K562 (cell line): ENCODE measurements around the gene PHF21B. TPM values are rescaled to one million over a fixed set of nuclear protein-coding genes. Genes with fewer than 3 reads are reported as not detected.

ENCODE experiments used
- ATAC-seq: fragments of 200-7000 bp; cut with Tn5 transposase; 3 replicates; pipeline ENCODE4 v1.9.1; 2020; ENCODE audit warnings: moderate library complexity
- BruUV-seq: library from RNA; stranded (reverse); fragments of 400-500 nt; replicated peaks from 2 replicates; lab custom pipeline; 2021; lab: Mats Ljungman, UMichigan
- CTCF ChIA-PET: fragments of 300-600 bp; formaldehyde crosslinking; extraction: SDS; loops from one replicate; lab custom pipeline; 2021; ENCODE audit warnings: low intra/inter-chr PET ratio; lab: Yijun Ruan, JAX
- POLR2A ChIA-PET: fragments of 300-600, 350-650 bp; sonication (Branson Sonifier 250); formaldehyde crosslinking; extraction: SDS; loops from one replicate; lab custom pipeline; 2021; ENCODE audit warnings: antibody characterized with exemption, inconsistent platforms; lab: Yijun Ruan, JAX
- DNase-seq, 4 experiments: peaks; one replicate each; pipeline versions ENCODE4 v3.0.0 to v3.0.0-alpha.2; 2011 to 2018; ENCODE audit warnings: low spot score in 3 of 4, mixed read lengths in 3 of 4; ENCODE audit errors: extremely low read depth in 1 of 4
- FAIRE-seq: peaks from 2 replicates; lab custom pipeline; 2011; peaks lifted over from hg19 to GRCh38; lab: Jason Lieb, UNC
- H2AFZ ChIP-seq: 2 replicates; pipeline ENCODE4 v1.6.0; 2011; ENCODE audit warnings: low read depth, low read length, control low read depth, inconsistent platforms
- H3K27ac ChIP-seq: fragments of 200-600 bp; 3 replicates; pipeline ENCODE4 v1.8.0; 2011; ENCODE audit warnings: low read depth, mild to moderate bottlenecking, control low read depth, inconsistent platforms, low read length, moderate library complexity, mixed read lengths; ENCODE audit errors: extremely low read depth
- H3K27me3 ChIP-seq, 2 experiments: fragments of 300-600 bp in 1 of 2; 2 replicates in 1 of 2; 3 replicates in 1 of 2; pipeline versions ENCODE4 v1.6.0 to v1.8.0; 2011; ENCODE audit warnings: inconsistent platforms in 2 of 2, low read length in 2 of 2, mild to moderate bottlenecking in 1 of 2, mixed read lengths in 1 of 2, moderate library complexity in 1 of 2; ENCODE audit not compliant: control insufficient read depth in 2 of 2, insufficient read depth in 2 of 2
- H3K36me3 ChIP-seq: fragments of 300-600 bp; 3 replicates; pipeline ENCODE4 v1.8.0; 2011; ENCODE audit warnings: mild to moderate bottlenecking, low read length, inconsistent platforms; ENCODE audit not compliant: control insufficient read depth, insufficient read depth
- H3K4me1 ChIP-seq, 2 experiments: fragments of 200-600 bp in 1 of 2; replicated peaks in 1 of 2; 2 replicates in 1 of 2; 3 replicates in 1 of 2; pipeline versions ENCODE4 v1.5.1 to v1.8.0; 2011; ENCODE audit warnings: inconsistent platforms in 2 of 2, low read length in 2 of 2, mild to moderate bottlenecking in 1 of 2, mixed read lengths in 1 of 2, moderate library complexity in 1 of 2; ENCODE audit not compliant: control insufficient read depth in 2 of 2, insufficient read depth in 2 of 2
- H3K4me2 ChIP-seq: 2 replicates; pipeline ENCODE4 v1.6.1; 2011; ENCODE audit warnings: low read length, control low read depth, inconsistent platforms, mixed read lengths; ENCODE audit not compliant: insufficient read depth
- H3K4me3 ChIP-seq: fragments of 200-600 bp; sonication (generic), shearing (Covaris generic); 2 replicates; pipeline ENCODE4 v1.5.1; 2016; ENCODE audit warnings: control low read depth, inconsistent platforms
- H3K79me2 ChIP-seq: fragments of 200-600 bp; 3 replicates; pipeline ENCODE4 v1.8.0; 2011; ENCODE audit warnings: low read length, inconsistent platforms; ENCODE audit not compliant: control insufficient read depth, insufficient read depth
- H3K9ac ChIP-seq, 2 experiments: 2 replicates each; pipeline versions ENCODE4 v1.6.0 to v1.6.1; 2011; ENCODE audit warnings: low read depth in 2 of 2, low read length in 2 of 2, control low read depth in 1 of 2, inconsistent platforms in 1 of 2, mild to moderate bottlenecking in 1 of 2, mixed read lengths in 1 of 2; ENCODE audit not compliant: insufficient read depth in 1 of 2
- H3K9me1 ChIP-seq: one replicate; pipeline ENCODE4 v1.6.0; 2011; ENCODE audit warnings: inconsistent platforms, mild to moderate bottlenecking, low read length, moderate library complexity; ENCODE audit not compliant: control insufficient read depth, insufficient read depth
- H3K9me3 ChIP-seq: replicated peaks from 2 replicates; pipeline ENCODE4 v1.5.1; 2011; ENCODE audit warnings: low read depth, low read length, inconsistent platforms; ENCODE audit not compliant: control insufficient read depth, insufficient read depth
- H4K20me1 ChIP-seq: replicated peaks from 2 replicates; pipeline ENCODE4 v1.6.1; 2011; ENCODE audit warnings: low read length, inconsistent platforms, mixed read lengths; ENCODE audit not compliant: control insufficient read depth, insufficient read depth
- NFYB ChIP-seq: IDR thresholded peaks from 2 replicates; pipeline ENCODE4 v1.6.1; 2011; ENCODE audit warnings: mild to moderate bottlenecking, moderate library complexity; ENCODE audit not compliant: insufficient read length; ENCODE audit errors: extremely low read depth
- RAD51 ChIP-seq: fragments of 450-650 bp; IDR thresholded peaks from 2 replicates; pipeline ENCODE4 v1.7.1; 2016; ENCODE audit warnings: low read depth, mild to moderate bottlenecking, borderline replicate concordance
- THRB ChIP-seq: fragments of 450-650 bp; formaldehyde crosslinking; conservative IDR thresholded peaks from 2 replicates; pipeline ENCODE4 v1.4.0; 2022; ENCODE audit warnings: mild to moderate bottlenecking, missing genetic modification characterization
- WGBS: fragments of 100-300 bp; shearing (Covaris generic); methylation state at CpG from one replicate; pipeline ENCODE4 v1.1.6; 2016; ENCODE audit warnings: low coverage, mixed read lengths; ENCODE audit not compliant: insufficient coverage; ENCODE audit errors: missing lambda C conversion rate; 5-methylcytosine and 5-hydroxymethylcytosine counted together
- in situ Hi-C: fragments of 300-500 bp; cut with MboI; formaldehyde crosslinking; loops from 4 replicates; pipeline ENCODE4 v1.15.0; 2018; ENCODE audit warnings: inconsistent platforms, mixed read lengths
- intact Hi-C: fragments of 100-400 bp; cut with micrococcal nuclease; formaldehyde crosslinking; loops from 2 replicates; pipeline ENCODE4 v1.14.2; 2022
- polyA plus RNA-seq, 8 experiments: library from polyadenylated mRNA; depleted of rRNA in 4 of 8; stranded (reverse) in 5 of 8; unstranded in 3 of 8; fragments of >200 nt; fragmentation: Nextera tagmentation in 2 of 8; fragmentation: Illumina TruSeq in 1 of 8; extraction: Ambion mirVana in 2 of 8; extraction: Trizol in 1 of 8; gene quantifications; 2 replicates each; pipeline versions ENCODE4 v1.2.1 to v1.2.3, GENCODE V29; 2011 to 2014; ENCODE audit warnings: inconsistent platforms in 1 of 8, missing spikeins in 1 of 8
- total RNA-seq, 7 experiments: library from RNA; depleted of rRNA in 6 of 7; stranded (reverse); fragments of >200 nt in 6 of 7; fragmentation: Illumina TruSeq in 2 of 7; extraction: Trizol in 2 of 7; gene quantifications; 2 replicates each; pipeline versions ENCODE4 v1.2.1 to v1.2.3, GENCODE V29; 2011 to 2021; ENCODE audit warnings: low replicate concordance in 1 of 7
- TF ChIP-seq, protein P1 (sequence below): sonication (generic); formaldehyde crosslinking; IDR thresholded peaks from 2 replicates; pipeline ENCODE4 v1.9.0; 2022; ENCODE audit warnings: mild to moderate bottlenecking, missing genetic modification reagents
- TF ChIP-seq, protein P2 (sequence below): sonication (generic); formaldehyde crosslinking; IDR thresholded peaks from 2 replicates; pipeline ENCODE4 v1.5.0; 2020; ENCODE audit warnings: missing genetic modification reagents

PHF21B gene
- total and polyA plus RNA-seq, 9 of the 15 experiments (the other 6 are each of a cell fraction or from before 2014, with no cell fraction given): 0.04 TPM; not detected in 8

DNA sequence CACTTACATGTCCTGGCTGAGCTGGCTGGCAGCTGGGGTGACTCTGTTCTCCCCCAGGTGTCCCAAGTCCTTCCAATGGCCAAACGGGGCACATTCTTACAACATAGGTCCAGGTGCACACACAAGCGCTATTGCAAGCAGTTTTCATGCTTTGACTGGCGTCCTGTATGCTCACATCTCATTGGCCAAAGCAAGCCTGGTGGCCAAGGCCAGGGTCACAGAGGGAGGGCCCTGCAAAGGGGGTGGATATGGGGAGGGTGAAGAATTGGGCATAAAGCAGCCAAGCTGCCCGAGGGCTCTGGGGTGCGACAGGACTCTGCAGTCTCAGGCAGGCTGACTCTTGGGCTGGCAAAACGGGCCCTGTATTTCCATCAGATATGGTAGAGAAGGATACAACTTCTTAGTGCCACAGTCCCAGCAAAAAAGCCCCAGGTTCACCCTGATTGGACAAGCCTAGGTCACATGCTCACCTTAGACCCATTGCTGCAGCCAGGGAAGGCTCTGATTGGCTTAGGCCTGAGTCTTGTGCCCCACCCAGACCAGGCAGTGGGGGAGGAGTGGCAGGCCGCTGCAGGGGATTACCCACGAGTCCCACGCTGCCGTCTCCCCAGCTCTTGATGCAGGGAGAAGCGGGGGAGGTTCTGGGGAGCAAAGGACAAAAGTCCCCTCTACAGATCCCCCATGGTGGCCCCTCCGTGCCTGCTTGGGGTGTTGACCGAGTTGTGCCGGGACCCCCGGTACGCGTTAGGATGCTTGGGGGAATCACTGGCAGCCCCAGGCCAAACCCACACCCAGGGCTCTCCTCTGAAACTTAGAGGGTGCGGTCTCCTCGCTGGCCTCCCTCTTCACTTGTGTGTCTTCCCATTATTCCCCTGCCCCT lies 146.6 kb downstream of the PHF21B start:
- Histone ChIP-seq H4K20me1 (no peaks in the 10 kb centered on the region), H3K4me1 (no peaks in the 10 kb centered on the region), H3K27me3 (peaks cover 0 to 7% of the 10 kb centered on the region in 2 experiments; a peak in 2 of 5 replicates), H3K9me3 (no peaks in the 10 kb centered on the region), H3K4me2 (no peak overlapping the region), H3K27ac (no peak overlapping the region), H3K4me3 (no peak overlapping the region), H2AFZ (no peak overlapping the region), H3K9me1 (no peaks in the 10 kb centered on the region), H3K36me3 (no peaks in the 10 kb centered on the region), H3K9ac (no peak overlapping the region), H3K79me2 (no peaks in the 10 kb centered on the region)
- ChIA-PET POLR2A (no interaction called here), CTCF (no interaction called here)
- TF ChIP-seq, protein P1, sequence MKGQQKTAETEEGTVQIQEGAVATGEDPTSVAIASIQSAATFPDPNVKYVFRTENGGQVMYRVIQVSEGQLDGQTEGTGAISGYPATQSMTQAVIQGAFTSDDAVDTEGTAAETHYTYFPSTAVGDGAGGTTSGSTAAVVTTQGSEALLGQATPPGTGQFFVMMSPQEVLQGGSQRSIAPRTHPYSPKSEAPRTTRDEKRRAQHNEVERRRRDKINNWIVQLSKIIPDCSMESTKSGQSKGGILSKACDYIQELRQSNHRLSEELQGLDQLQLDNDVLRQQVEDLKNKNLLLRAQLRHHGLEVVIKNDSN (CRISPR knock-in tag): peak; percentile 38; the same call in 1 of the 2 replicates
- TF ChIP-seq, protein P2, sequence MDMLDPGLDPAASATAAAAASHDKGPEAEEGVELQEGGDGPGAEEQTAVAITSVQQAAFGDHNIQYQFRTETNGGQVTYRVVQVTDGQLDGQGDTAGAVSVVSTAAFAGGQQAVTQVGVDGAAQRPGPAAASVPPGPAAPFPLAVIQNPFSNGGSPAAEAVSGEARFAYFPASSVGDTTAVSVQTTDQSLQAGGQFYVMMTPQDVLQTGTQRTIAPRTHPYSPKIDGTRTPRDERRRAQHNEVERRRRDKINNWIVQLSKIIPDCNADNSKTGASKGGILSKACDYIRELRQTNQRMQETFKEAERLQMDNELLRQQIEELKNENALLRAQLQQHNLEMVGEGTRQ (CRISPR knock-in tag): peak; percentile 75
- peak; percentile 50 for TF ChIP-seq NFYB
- peak; percentile 43; the same call in 1 of the 2 replicates for TF ChIP-seq RAD51
- TF ChIP-seq THRB: no peak
- no TSS peak for BruUV-seq
- peak; percentile 10 to 73 (median 60) for DNase-seq
- FAIRE-seq: no peak
- peak; percentile 91 for ATAC-seq
- WGBS: 8% methylated on average over 13 of the region's 19 CpGs
- in situ Hi-C loops (no loop called here), intact Hi-C loops (no loop called here)
